Upper lobe of right lung (tissue), 1 donor: Measurements from ENCODE around the gene SUSD4. TPM values are rescaled to one million over a fixed set of nuclear protein-coding genes. Genes with fewer than 3 reads are reported as not detected.

Source experiments
- ATAC-seq: fragments of 200-7000 bp; cut with Tn5 transposase; one replicate; pipeline ENCODE4 v1.9.1; 2020; ENCODE audit warnings: mild to moderate bottlenecking, moderate library complexity
- DNase-seq: peaks from one replicate; pipeline ENCODE4 v3.0.0-alpha.2; 2020
- H3K27ac ChIP-seq: fragments of 200-600 bp; one replicate; pipeline ENCODE4 v1.8.0; 2022
- H3K27me3 ChIP-seq: fragments of 200-600 bp; one replicate; pipeline ENCODE4 v1.8.0; 2022; ENCODE audit warnings: mild to moderate bottlenecking
- H3K36me3 ChIP-seq: fragments of 200-600 bp; one replicate; pipeline ENCODE4 v1.8.0; 2022
- H3K4me1 ChIP-seq: fragments of 200-600 bp; one replicate; pipeline ENCODE4 v1.8.0; 2022
- H3K4me3 ChIP-seq: fragments of 200-600 bp; one replicate; pipeline ENCODE4 v1.8.0; 2022; ENCODE audit warnings: mild to moderate bottlenecking
- H3K9me3 ChIP-seq: fragments of 200-600 bp; one replicate; pipeline ENCODE4 v1.8.0; 2022
- intact Hi-C: fragments of 100-400 bp; cut with DNase I; formaldehyde crosslinking; loops from one replicate; pipeline ENCODE4 v1.11.0; 2022
- total RNA-seq: library from RNA; stranded (reverse); fragmentation: NEBNext Ultra II Directional; extraction: Animal tissue kit (Norgen Biotek cat#: 25700); gene quantifications from one replicate; pipeline ENCODE4 v1.2.1, GENCODE V29; 2021
- TF ChIP-seq, protein P1 (sequence below): fragments of 200-600 bp; IDR thresholded peaks from one replicate; pipeline ENCODE4 v1.8.0; 2022; ENCODE audit warnings: antibody characterized with exemption
- donor health status: DM: no; HTN: yes; CAD: no; lungs with severe emphysema.

Gene SUSD4
- total RNA-seq, 1 donor from 2014 or later: 2.2 TPM

- Histone ChIP-seq H3K4me3 (no peak overlapping the region), H3K27ac (no peak overlapping the region), H3K36me3 (no peaks in the 10 kb centered on the region), H3K9me3 (no peaks in the 10 kb centered on the region), H3K4me1 (peaks cover 24% of the 10 kb centered on the region), H3K27me3 (no peaks in the 10 kb centered on the region)
- intact Hi-C loops: no loop called here
- TF ChIP-seq, protein P1, sequence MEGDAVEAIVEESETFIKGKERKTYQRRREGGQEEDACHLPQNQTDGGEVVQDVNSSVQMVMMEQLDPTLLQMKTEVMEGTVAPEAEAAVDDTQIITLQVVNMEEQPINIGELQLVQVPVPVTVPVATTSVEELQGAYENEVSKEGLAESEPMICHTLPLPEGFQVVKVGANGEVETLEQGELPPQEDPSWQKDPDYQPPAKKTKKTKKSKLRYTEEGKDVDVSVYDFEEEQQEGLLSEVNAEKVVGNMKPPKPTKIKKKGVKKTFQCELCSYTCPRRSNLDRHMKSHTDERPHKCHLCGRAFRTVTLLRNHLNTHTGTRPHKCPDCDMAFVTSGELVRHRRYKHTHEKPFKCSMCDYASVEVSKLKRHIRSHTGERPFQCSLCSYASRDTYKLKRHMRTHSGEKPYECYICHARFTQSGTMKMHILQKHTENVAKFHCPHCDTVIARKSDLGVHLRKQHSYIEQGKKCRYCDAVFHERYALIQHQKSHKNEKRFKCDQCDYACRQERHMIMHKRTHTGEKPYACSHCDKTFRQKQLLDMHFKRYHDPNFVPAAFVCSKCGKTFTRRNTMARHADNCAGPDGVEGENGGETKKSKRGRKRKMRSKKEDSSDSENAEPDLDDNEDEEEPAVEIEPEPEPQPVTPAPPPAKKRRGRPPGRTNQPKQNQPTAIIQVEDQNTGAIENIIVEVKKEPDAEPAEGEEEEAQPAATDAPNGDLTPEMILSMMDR: no peak
- DNase-seq (no peak), ATAC-seq (no peak)
These were observed 180.6 kb downstream of the SUSD4 start for GRCh38 chr1:223183268-223183862.

DNA sequence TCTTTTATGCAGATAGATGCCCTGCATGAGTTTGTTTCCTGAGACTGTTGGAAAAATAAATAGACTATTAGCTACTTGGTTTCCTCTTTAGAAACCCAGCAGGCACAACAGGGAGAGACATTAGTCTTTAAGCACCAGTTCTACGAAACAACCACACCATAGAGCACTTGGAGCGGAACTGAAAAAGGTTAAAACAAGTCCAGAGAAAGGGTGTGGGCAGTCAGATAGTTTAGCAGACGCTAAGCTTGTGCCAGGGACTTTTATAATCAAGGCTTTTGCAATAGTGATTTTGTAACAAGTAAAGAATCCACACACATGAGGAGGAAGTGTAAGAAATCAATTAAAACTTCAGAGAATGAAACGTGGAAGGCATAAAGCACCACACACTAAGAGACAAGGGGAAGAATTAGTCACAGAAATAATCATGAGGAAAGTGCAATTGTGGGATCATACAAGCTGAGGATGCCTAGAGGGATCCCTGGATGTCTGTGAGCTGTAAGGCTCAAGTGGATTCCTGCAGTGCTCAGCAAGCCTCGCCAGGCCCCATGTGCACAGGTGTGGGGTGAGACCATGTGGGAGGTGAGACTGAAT, 183.2 kb downstream of the SUSD4 start:
- Histone ChIP-seq H3K36me3 (no peaks in the 10 kb centered on the region), H3K27ac (peak overlapping the region; percentile 44), H3K4me1 (peaks cover 46% of the 10 kb centered on the region), H3K27me3 (no peaks in the 10 kb centered on the region), H3K4me3 (no peak overlapping the region), H3K9me3 (no peaks in the 10 kb centered on the region)
- DNase-seq (no peak), ATAC-seq (peak; percentile 87)
- TF ChIP-seq, protein P1: no peak
- intact Hi-C loops: no loop called here

DNA sequence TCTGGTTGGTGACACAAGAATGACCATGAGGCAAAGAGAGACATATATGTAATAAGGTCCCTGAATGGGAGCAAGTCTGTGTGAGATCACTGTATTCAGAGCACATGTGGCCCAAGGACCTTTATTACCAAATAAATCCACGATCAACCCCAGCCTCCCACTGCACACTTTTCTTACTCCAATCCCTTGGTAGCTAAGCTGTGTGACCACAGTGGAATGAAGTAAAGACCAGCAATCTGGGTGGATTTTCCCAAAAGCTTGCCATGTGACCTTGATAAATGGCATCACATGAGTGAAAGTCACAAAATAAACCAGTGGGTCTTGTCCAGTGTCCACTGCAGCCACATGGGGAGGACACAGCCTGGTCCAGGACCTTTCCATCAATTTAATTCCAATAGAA, 184.2 kb downstream of the SUSD4 start:
- TF ChIP-seq, protein P1: no peak
- ATAC-seq: peak; percentile 6

GRCh38 chr1:223179280-223179679, 184.7 kb downstream of the SUSD4 start:
- no peak overlapping the region for H3K27ac ChIP-seq
- TF ChIP-seq, protein P1: no peak
- no peaks in the 10 kb centered on the region for H3K36me3 ChIP-seq
- intact Hi-C loops: no loop called here
- DNase-seq (no peak), ATAC-seq (no peak)
- H3K27me3 ChIP-seq: no peaks in the 10 kb centered on the region
- H3K4me3 ChIP-seq: no peak overlapping the region
- H3K9me3 ChIP-seq: no peaks in the 10 kb centered on the region
- H3K4me1 ChIP-seq: peaks cover 48% of the 10 kb centered on the region

More for the DNA sequence above, 184.2 kb downstream of the SUSD4 start:
- no peaks in the 10 kb centered on the region for H3K27me3 ChIP-seq
- H3K36me3 ChIP-seq: no peaks in the 10 kb centered on the region
- no peaks in the 10 kb centered on the region for H3K9me3 ChIP-seq
- intact Hi-C loops: no loop called here
- no peak overlapping the region for H3K4me3 ChIP-seq
- no peak for DNase-seq
- peaks cover 48% of the 10 kb centered on the region for H3K4me1 ChIP-seq
- H3K27ac ChIP-seq: peak overlapping the region; percentile 0

DNA sequence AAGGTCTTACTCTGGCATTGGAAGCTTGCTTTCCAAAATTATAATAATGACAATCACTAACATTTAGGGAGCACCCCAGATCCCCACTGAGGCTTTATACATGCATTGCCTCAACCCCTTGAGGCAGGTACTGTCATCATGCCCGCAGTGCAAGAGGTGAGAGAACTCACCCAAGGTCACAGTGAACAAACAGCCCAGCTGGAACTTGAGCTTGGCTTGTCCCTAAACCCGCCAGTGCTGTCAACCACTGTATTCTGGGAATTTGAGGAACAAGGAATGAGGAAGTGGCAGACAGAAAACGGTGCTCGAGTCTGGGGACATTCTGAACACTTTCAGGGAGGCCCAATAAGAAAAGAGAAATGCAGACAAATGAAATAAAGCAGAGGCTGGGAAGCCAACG, 186.3 kb downstream of the SUSD4 start:
- DNase-seq: no peak
- Histone ChIP-seq H3K4me1 (peaks cover 48% of the 10 kb centered on the region), H3K36me3 (no peaks in the 10 kb centered on the region), H3K9me3 (no peaks in the 10 kb centered on the region), H3K27ac (peak overlapping the region; percentile 66), H3K4me3 (no peak overlapping the region), H3K27me3 (no peaks in the 10 kb centered on the region)
- TF ChIP-seq, protein P1: no peak
- intact Hi-C loops: no loop called here
- ATAC-seq: peak; percentile 84
